ENCODE data around the gene TMEM120A.

Gene TMEM120A

GRCh38 chr7:75993689-75994387, 557 bp downstream of the TMEM120A start:
- no peak for DNase-seq

GRCh38 chr7:75992083-75992755, 2.2 kb downstream of the TMEM120A start:
- no peak for DNase-seq

DNA sequence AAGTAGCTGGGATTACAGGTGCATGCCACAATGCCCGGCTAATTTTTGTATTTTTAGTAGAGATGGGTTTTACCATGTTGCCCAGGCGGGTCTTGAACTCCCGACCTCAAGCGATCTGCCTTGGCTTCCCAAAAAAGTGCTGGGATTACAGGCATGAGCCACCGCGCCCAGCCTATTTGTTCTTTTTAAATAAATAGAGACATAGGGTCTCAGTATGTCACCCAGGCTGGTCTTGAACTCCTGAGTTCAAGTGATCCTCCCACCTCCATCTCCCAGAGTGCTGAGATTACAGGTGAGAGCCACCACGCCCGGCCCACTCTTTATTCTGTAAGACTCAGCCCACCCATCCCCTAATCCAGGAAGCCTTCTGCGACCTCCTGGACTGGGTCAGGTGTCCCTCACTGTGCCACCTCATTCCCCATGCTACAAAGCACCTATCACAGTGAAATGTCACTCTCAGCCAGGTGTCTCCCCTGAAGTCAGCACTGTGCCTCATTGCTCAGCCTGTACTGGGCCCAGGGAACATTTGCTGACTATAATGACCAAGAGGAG, 2.8 kb downstream of the TMEM120A start:
- DNase-seq: no peak

DNA sequence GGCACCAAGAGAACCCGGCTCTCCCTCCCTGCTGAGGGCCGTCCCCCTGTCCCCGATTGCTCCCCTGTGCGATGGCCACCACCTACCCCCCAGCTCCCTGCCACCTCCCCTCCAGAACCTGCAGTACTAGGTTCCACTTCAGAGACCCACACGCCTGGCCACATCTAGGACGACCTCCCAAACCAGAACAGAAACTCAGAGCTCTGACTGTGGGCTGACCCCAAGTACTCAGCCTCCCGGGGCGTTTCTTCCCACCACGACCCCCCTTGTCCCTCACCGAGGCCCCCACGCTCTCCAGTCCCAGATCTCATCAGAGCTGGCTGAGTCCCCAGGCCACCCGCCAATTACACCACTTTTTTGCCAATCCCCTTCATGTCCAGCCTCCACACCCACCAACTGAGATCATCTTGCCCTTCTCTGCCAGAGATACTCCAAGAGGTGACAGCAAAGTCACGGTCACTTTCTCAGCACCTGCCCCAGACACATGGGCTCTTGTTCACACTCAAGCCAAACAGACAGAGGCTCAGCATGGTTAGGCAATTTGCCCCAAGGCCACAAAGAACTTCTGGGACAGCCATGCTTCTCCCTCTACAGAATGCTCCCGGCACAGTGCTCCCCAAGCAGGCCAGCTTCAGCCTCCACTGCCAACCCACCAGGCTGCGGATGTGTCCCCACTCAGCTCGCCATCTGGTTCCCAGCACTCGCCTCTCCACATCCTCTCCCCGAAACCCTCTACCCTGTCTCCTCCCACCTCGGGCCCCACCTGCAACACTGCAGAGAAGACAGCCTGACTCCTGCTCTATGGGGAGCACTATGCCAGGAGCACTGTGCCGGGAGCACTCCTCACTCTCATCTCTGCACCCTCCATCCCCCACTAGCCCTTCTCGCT, 4.7 kb downstream of the TMEM120A start:
- DNase-seq: no peak

DNA sequence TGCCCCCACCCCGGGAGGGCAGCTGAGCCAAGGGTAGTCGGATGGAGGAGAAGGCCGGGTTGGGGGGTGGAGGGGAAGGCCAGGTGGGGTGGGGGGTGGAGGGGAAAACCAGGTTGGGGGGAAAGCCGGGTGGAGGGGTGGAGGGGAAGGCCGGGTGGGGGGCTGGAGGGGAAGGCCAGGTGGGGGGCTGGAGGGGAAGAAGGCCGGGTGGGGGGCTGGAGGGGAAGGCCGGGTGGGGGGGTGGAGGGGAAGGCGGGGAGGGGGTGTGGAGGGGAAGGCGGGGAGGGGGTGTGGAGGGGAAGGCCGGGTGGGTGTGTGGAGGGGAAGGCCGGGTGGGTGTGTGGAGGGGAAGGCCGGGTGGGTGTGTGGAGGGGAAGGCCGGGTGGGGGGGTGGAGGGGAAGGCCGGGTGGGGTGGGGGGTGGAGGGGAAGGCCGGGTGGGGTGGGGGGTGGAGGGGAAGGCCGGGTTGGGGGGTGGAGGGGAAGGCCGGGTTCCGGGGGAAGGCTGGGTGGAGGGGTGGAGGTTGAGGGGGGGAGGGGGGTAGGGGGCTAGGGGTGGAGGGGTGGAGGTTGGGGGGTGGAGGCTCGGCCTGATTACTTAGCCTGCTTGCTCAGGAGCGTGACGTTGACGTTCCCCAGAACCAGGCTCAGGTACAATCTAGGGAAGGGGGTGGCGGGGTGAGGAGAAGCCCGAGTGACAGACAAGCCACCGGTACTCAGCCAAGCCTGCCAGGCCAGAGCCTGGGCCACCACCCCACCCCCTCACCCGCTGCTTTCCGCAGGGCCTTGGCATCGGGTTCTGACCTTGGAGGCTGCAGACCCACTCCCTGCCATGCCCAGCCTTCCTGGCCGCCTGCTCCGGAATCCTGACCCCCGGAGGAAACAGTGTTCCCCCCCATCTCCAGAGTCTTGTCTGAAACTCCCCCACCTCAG, 5.6 kb downstream of the TMEM120A start:
- DNase-seq: no peak

DNA sequence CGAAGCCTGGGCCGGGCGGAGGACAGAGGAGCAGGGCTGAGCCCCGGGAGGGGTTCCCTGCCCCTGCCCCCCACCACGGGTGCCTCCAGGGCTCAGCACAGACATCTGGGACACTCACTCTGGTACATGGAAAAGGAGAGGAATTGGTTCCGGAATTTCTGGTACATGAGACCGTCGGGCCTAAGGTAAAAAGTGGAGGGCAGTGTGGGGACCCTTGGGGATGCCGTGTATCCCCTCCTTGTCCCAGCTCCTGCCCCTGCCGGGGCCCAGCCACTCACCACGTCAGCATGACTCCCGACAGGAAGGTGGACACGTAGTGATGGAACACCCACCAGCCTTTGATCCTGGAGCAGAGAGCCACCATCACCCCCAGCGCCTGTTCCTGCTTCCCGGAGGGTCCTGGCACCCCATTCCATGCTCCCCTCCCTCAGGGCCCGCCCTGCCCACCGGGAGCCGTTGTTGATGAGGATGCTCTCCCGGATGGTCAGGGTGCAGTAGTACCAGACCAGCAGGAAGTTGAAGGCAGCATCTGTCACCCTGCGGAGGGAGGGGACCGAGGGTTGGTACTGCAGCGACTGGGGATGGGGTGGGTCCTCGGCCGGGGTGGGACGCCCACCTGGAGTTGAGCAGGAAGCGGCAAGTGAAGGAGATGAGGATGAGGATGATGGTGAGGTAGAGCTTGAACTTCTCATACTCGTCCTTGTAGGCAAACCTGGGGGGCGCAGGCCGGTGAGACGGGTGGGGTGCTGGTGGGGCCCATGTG, 6.4 kb downstream of the TMEM120A start:
- DNase-seq: no peak

DNA sequence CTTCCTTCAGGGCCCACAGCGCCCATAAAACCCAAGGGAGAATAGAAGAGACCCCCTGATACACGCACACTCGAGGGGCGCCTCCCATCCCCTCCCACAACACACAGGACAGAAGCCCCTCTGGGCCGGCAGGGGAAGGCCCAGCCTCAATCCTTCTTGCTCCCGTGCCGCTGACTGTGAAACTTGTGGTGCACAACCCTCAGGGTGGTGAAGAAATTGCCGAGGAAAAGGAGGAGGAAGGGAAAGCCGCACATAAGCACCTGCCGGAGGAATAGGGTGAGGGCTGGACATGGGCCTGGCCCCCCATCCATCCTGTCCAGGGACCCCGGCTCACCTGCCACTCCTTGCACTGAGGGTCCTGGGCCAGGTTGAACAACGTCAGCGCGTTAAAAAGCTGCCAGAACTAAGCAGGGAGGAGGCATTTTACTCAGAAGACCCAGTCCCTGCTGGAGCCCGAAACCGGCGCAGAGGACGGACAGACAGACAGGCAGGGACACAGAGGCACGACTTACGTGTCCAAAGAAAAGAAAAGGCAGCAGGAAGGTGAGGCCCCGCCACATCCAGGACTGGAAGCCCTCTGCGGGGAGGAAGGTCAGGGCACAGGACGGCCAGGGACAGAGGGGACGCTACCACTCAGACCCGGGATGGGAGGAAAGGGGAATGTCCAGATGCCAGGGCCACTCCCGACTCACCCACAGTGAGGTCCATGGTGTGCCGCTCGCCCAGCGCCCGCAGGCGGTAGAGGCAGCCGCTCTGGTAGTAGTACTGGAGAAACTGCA, 7.2 kb downstream of the TMEM120A start:
- no peak for DNase-seq

DNA sequence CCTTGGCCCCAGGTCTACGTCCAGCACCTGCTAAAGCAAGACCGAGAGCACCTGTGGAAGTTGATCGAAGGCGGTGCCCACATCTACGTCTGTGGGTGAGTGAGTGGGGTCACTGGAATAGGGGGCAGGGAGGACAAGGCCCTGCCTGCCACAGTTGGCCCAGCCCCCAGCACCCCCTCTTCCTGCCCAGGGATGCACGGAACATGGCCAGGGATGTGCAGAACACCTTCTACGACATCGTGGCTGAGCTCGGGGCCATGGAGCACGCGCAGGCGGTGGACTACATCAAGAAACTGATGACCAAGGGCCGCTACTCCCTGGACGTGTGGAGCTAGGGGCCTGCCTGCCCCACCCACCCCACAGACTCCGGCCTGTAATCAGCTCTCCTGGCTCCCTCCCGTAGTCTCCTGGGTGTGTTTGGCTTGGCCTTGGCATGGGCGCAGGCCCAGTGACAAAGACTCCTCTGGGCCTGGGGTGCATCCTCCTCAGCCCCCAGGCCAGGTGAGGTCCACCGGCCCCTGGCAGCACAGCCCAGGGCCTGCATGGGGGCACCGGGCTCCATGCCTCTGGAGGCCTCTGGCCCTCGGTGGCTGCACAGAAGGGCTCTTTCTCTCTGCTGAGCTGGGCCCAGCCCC, 8.1 kb downstream of the TMEM120A start:
- no peak for DNase-seq

- no peak for DNase-seq
Measured at GRCh38 chr7:75985518-75986146, 8.8 kb downstream of the TMEM120A start.

DNA sequence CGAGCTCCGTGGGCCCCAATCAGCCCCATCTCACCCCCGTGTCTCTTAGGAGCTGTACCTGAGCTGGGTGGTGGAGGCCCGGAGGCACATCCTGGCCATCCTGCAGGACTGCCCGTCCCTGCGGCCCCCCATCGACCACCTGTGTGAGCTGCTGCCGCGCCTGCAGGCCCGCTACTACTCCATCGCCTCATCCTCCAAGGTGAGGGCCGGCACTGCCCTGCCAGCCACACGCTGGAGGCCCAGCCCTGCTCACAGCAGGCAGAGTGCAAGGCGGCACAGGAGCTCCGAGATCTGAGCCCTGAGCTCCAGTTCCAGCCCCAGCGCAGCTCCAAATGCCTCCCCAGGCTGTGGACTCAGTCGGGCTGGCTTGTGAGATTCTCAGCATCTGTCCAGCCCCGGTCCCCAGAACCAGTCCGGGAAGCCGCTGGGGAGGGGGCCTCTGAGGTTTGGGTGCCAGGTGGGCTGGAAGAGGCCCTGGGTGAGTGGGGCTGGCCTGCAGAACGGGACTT, 9.3 kb downstream of the TMEM120A start:
- DNase-seq: no peak

DNA sequence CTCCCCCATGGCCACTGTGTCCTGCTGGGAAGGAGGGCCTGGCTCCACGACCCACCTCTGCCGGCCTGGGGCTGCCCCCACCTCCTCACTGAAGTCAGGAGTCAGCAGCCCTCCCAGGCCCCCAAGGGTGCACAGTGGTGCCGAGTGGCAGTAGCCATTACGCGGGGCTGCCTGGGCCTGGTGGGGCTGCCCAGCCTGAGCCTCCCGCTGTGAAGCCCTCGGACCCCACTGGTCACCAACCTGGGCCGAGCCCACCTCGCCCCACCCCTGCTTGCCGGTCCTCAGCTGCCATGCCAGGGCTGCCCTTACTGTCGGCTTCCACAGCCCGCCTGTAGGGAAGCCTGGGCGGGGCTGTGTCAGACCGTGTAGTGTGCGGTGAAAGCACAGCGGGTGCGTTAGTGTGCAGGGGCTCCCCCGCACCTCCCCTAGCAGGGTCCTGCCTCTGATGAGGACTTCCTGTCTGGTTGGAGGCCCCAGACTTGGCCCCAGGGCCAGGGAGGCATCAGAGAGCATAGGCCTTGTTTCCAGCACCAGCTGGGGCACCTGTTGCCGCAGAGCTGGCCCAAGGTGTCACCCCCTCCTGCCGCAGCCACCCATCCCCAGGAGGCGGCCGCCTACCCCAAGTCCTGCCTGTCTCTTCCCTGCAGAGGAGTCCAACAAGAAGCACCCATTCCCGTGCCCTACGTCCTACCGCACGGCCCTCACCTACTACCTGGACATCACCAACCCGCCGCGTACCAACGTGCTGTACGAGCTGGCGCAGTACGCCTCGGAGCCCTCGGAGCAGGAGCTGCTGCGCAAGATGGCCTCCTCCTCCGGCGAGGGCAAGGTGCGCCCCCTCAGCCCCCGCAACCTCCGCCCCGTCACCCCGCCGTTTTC, 10.0 kb downstream of the TMEM120A start:
- DNase-seq: no peak

- no peak for DNase-seq
Measured at GRCh38 chr7:75983471-75984129, 10.8 kb downstream of the TMEM120A start.

DNA sequence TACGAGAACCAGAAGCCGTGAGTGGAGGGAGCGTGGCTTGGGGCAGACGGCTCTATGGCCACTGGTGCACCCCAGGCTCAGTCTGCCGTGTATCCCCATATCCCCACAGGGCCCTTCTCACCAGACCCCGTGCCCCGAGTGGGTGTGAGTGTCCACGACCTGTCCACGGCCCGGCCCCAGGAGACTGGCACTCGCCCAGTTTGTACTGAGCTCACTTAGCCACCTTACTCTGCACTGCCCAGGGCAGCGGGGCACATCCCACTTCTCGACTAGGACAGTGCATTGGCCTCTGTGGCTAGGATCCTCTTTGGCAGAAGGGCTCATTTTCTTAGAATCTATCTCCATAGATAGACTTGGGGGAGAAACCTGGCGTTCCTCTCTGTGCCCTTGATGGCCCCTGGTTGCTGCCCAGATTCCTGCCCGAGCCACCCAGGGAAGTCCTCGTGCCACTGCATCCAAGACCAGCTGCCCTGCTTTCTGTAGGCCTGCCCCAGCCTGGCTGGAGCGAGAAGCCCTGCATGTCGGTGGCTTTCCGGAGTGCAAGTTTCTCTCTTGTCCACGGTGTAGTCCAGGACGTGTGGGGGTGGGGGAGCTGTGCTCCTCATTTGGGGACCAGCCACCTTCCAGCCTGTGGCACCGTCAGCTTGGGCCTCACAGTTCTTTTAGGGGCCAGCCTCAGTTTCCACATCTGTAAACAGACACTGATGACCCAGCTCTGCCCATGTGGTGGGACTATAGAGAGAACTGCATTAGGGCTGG, 11.9 kb downstream of the TMEM120A start:
- DNase-seq: no peak

GRCh38 chr7:75981453-75982305, 12.7 kb downstream of the TMEM120A start:
- DNase-seq: no peak

- no peak for DNase-seq
Measured at GRCh38 chr7:75981203-75981452, 13.3 kb downstream of the TMEM120A start.
